Osteoblast (primary cell): ENCODE results near the gene GNB2. TPM values are rescaled to one million over a fixed set of nuclear protein-coding genes. Genes with fewer than 3 reads are reported as not detected.
"Not testable (repeated sequence)": the region's sequence is repeated elsewhere in the genome, so short reads cannot be mapped to it uniquely, and the experiment has no call there.

Experiments
- DNase-seq: peaks from one replicate; pipeline ENCODE4 v3.0.0; 2011; ENCODE audit warnings: low spot score, mixed read lengths; ENCODE audit not compliant: insufficient read length; ENCODE audit errors: missing footprints
- H2AFZ ChIP-seq: 2 replicates; pipeline ENCODE4 v1.6.0; 2011; ENCODE audit warnings: mild to moderate bottlenecking, low read length
- H3K27ac ChIP-seq: 2 replicates; pipeline ENCODE4 v1.5.1; 2011; ENCODE audit warnings: mild to moderate bottlenecking, low read depth, low read length, moderate library complexity
- H3K27me3 ChIP-seq: 2 replicates; pipeline ENCODE4 v1.6.0; 2012; ENCODE audit warnings: mild to moderate bottlenecking, control low read depth, inconsistent platforms, low read length, moderate library complexity; ENCODE audit not compliant: insufficient read depth
- H3K36me3 ChIP-seq: 2 replicates; pipeline ENCODE4 v1.5.1; 2011; ENCODE audit warnings: mild to moderate bottlenecking, low read length, control low read depth, moderate library complexity; ENCODE audit not compliant: insufficient read depth
- H3K4me1 ChIP-seq: 2 replicates; pipeline ENCODE4 v1.5.1; 2011; ENCODE audit warnings: mild to moderate bottlenecking, low read length, control low read depth, moderate library complexity; ENCODE audit not compliant: insufficient read depth
- H3K4me2 ChIP-seq: 2 replicates; pipeline ENCODE4 v1.6.0; 2011; ENCODE audit warnings: mild to moderate bottlenecking, low read length; ENCODE audit not compliant: insufficient read depth
- H3K4me3 ChIP-seq: fragments of 200-600 bp; sonication (generic); 3 replicates; pipeline ENCODE4 v1.5.1; 2012; ENCODE audit warnings: mild to moderate bottlenecking, low read length, inconsistent platforms; ENCODE audit not compliant: insufficient read depth
- H3K79me2 ChIP-seq: 2 replicates; pipeline ENCODE4 v1.6.0; 2012; ENCODE audit warnings: mild to moderate bottlenecking, low read length, control low read depth, inconsistent platforms; ENCODE audit not compliant: insufficient read depth
- H3K9me3 ChIP-seq: 2 replicates; pipeline ENCODE4 v1.5.1; 2011; ENCODE audit warnings: low read depth, low read length, control low read depth
- H4K20me1 ChIP-seq: 2 replicates; pipeline ENCODE4 v1.6.0; 2012; ENCODE audit warnings: mild to moderate bottlenecking, low read length, control low read depth; ENCODE audit not compliant: insufficient read depth
- CTCF ChIP-seq: IDR thresholded peaks from 2 replicates; pipeline ENCODE4 v1.5.1; 2011; ENCODE audit warnings: mild to moderate bottlenecking, low read depth, low read length, moderate library complexity; ENCODE audit errors: extremely low read depth
- total RNA-seq: library from RNA; depleted of rRNA; stranded (reverse); fragments of >200 nt; gene quantifications from 2 replicates; pipeline ENCODE4 v1.2.3, GENCODE V29; 2012

The GNB2 gene
- total RNA-seq, 1 donor, result 72.7 TPM

GRCh38 chr7:100655908-100656674 is 17.4 kb upstream of the GNB2 start, which contains the start of gene ACTL6B:
ACTL6B (minus strand) TSS chr7:100656448; CDS start chr7:100656354, 94 bp downstream.
- H3K27me3 ChIP-seq, result peaks cover 20% of the 10 kb centered on the region
- no peak within 1 kb of the TSS for H3K4me3 ChIP-seq
- H4K20me1 ChIP-seq, result no peaks in the 10 kb centered on the region
- H3K27ac ChIP-seq, result no peak within 1 kb of the TSS
- no peaks in the 10 kb centered on the region for H3K9me3 ChIP-seq
- DNase-seq, result peak; percentile 97
- no peak within 1 kb of the TSS for H3K4me2 ChIP-seq
- no peak within 1 kb of the TSS for H2AFZ ChIP-seq
- no peaks in the 10 kb centered on the region for H3K79me2 ChIP-seq
- H3K36me3 ChIP-seq, result no peaks in the 10 kb centered on the region
- H3K4me1 ChIP-seq, result no peaks in the 10 kb centered on the region
- no peak for TF ChIP-seq CTCF

GRCh38 chr7:100662194-100662776 is 11.3 kb upstream of the GNB2 start:
- H3K27ac ChIP-seq, H3K4me2 ChIP-seq, H3K27me3 ChIP-seq, DNase-seq, H3K79me2 ChIP-seq, H3K4me3 ChIP-seq, H3K4me1 ChIP-seq, H2AFZ ChIP-seq, H4K20me1 ChIP-seq, H3K36me3 ChIP-seq, H3K9me3 ChIP-seq: not testable (repeated sequence)

DNA sequence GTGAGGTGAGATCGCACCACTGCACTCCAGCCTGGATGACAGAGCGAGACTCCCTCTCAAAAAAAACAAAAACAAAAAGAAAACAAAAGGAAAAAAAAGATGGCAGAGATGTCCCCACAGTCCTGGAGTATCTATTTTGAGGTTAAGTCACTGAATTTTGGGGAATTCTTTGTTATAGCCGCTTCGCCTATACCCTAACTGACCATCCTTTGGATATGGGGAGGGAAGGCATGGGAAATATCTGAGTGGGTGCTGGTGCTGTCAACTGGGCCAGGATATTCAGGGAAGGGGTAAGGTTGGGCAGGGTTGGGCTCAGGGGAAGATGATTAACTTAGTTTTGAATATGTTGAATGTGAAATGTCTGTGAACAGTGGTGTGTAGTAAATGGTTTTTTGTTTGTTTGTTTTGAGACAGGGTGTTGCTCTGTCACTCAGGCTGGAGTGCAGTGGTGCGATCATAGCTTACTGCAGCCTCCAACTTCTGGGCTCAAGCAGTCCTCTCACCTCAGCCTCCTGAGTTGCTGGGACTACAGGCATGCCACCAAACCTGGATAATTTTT is 8.3 kb upstream of the GNB2 start:
- H4K20me1 ChIP-seq, result no peaks in the 10 kb centered on the region
- no peak for DNase-seq
- H3K79me2 ChIP-seq, result no peaks in the 10 kb centered on the region
- H3K4me3 ChIP-seq, result no peak overlapping the region
- H3K4me1 ChIP-seq, result no peaks in the 10 kb centered on the region
- no peak for TF ChIP-seq CTCF
- no peaks in the 10 kb centered on the region for H3K36me3 ChIP-seq
- H3K27me3 ChIP-seq, result no peaks in the 10 kb centered on the region
- no peak overlapping the region for H2AFZ ChIP-seq
- no peak overlapping the region for H3K4me2 ChIP-seq
- no peaks in the 10 kb centered on the region for H3K9me3 ChIP-seq
- no peak overlapping the region for H3K27ac ChIP-seq

GRCh38 chr7:100667331-100668068 is 6.0 kb upstream of the GNB2 start:
- TF ChIP-seq CTCF, result no peak
- Histone ChIP-seq H4K20me1 (no peaks in the 10 kb centered on the region), H3K27ac (no peak overlapping the region), H3K4me1 (no peaks in the 10 kb centered on the region), H3K79me2 (no peaks in the 10 kb centered on the region), H3K27me3 (peaks cover 2% of the 10 kb centered on the region), H3K4me3 (no peak overlapping the region), H3K4me2 (no peak overlapping the region), H3K9me3 (no peaks in the 10 kb centered on the region), H3K36me3 (no peaks in the 10 kb centered on the region), H2AFZ (no peak overlapping the region)
- DNase-seq, result peak; percentile 61
